NCI-H2196 treated with DMSO at 0.1 percent for 48 hours (cell line): ENCODE data around the gene DOCK2.
"Not testable (repeated sequence)": the region's sequence is repeated elsewhere in the genome, so short reads cannot be mapped to it uniquely, and the experiment has no call there.

Experiments used
- DNase-seq: peaks from one replicate; lab custom pipeline; 2025; ENCODE audit not compliant: unreplicated experiment; lab: John Stamatoyannopoulos, UW

Gene DOCK2

DNA sequence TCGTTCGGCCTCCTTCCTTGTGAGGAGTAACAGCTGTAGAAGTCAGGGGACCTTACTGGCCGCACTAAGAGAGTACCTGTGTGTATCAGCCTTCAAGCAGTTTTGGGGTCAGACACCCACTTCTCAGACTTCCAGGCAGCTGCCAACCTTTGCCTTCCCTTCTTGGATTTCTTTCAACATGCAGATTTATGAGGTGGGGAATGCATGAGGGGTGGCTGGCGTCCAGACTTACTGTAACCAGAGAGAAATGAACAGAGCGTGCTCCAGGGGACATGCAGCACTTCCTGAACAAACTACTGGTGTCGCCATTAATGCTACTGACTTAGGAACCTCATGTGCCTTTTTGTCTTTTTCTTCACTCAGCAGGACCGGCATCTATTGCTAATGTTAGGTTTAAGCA lies 296.5 kb downstream of the DOCK2 start:
- DNase-seq, result no peak

- no peak for DNase-seq
Observed at GRCh38 chr5:169934990-169935389, 297.9 kb downstream of the DOCK2 start.

- DNase-seq, result no peak
Observed at GRCh38 chr5:169935762-169936161, 298.7 kb downstream of the DOCK2 start.

DNA sequence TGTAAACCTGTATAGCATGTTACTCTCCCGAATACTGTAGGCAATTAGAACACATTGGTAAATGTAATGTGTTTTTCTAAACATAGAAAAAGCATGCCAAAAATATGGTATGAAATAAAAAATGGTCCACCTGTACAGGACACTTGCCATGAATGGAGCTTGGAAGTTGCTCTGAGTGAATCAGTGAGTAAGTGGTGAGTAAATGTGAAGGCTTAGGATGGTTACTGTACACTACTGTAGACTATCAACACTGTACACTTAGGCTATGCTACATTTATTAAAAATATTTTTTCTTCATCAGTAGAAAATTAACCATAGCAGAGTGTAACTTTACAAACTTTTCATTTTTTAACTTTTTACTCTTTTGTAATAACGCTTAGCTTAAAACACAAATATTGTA lies 301.4 kb downstream of the DOCK2 start:
- no peak for DNase-seq

GRCh38 chr5:169939731-169940130 lies 302.7 kb downstream of the DOCK2 start:
- DNase-seq, result no peak

- no peak for DNase-seq
Observed at GRCh38 chr5:169941542-169941941, 304.5 kb downstream of the DOCK2 start.

GRCh38 chr5:169942181-169942580 lies 305.1 kb downstream of the DOCK2 start:
- no peak for DNase-seq

GRCh38 chr5:169943026-169943425 lies 306.0 kb downstream of the DOCK2 start:
- DNase-seq, result no peak

DNA sequence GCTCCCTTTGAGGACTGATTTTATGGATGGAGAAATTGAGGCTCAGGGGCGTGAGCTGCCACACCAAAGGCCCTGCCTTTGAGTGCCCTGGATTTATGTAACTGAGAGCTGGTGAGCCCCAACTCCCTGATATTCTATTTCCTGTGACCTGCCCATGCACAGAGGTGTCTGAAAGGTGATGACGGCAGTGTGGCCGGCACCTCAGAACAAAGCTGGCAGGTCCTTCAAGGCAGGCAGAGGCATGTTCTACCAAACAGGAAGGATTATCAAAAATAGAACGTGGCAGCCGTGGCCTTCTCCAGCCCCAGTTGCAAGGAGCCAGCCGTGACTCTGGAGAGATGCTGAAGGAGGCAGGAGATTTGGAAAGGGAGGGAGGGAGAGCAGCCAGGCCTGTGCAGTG lies 307.0 kb downstream of the DOCK2 start:
- DNase-seq, result no peak

DNA sequence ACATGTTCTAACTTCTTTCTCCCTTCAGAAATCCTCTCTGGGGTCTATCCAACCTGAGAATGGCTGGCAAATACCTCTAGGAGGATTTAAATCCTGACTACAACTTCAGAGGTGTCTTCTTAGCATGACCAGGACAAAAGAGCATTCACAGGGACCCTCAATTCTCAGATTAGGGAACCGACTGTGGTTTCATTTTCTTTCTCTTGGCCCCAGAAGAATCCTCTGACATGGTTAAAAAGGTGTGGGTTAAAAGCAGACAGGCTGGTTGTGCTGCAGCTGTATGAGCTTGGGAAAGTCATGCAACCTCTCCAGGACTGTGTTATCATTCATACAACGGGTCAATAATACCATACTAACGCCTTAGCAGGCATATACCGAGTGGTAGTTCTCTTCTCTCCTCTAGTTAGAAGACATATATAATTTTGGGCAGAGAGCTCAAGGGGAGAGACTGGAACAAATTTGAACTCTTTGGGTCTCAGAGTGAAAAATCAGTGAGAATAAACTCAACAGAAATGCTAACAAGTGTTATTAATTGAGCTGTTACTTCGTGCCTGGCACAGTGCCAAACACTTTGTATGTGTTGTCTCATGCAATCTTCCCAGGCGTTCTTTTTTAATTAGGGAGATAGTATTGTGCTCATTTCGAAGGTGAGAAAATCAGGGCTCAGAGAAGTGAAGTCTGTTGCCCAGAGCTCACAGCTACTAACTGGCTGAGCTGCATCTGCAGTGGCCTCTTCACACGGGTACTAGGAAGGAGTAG lies 308.0 kb downstream of the DOCK2 start:
- DNase-seq, result no peak

GRCh38 chr5:169945831-169946261 lies 308.8 kb downstream of the DOCK2 start:
- DNase-seq, result no peak

DNA sequence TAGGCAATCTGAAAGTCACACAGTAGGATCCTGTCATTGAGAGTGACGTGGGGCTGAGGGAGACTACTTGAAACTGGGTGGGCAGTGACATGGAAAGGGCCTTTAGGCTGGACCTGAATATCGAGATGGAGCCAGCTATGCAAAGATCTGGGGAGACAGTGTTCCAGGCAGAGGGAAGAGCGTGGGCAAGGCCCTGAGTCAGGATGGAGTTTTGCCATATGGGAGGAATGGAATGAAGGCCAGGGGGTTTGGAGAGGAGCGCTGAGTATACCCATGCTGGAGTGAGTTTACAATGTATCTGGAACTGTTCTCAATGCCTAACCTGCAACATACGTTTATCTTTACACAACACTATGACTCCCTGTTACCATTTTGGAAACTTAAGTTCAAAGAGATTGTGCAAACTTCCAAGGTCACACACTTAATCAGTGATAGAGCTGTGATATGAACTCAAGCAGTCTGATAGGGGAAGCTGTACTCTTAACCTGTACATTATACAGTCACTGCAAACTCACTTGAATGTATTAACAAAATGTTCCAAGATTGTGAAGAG lies 309.7 kb downstream of the DOCK2 start:
- no peak for DNase-seq

GRCh38 chr5:169950333-169950732 lies 313.3 kb downstream of the DOCK2 start:
- no peak for DNase-seq

- not testable (repeated sequence) for DNase-seq
Observed at GRCh38 chr5:169953196-169953595, 316.1 kb downstream of the DOCK2 start.

DNA sequence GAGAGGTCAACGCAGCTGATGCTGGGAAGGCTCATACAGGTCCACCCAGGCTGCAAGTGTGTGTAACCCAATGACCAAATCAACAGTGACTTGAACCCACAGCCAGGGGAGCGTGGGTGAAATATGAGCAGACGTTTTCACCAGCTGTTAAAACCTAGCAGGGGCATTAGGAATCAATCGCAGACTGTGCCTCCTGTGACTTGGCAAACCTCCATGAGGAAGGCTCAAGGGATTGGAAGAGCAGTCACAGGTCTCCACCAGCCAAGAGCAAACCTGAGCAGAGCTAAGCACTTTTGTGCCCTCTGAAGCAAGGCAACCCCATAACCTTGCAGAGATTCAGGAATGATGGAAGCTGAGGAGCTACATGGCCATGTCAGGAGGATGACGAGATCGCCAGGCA lies 317.7 kb downstream of the DOCK2 start:
- no peak for DNase-seq

DNA sequence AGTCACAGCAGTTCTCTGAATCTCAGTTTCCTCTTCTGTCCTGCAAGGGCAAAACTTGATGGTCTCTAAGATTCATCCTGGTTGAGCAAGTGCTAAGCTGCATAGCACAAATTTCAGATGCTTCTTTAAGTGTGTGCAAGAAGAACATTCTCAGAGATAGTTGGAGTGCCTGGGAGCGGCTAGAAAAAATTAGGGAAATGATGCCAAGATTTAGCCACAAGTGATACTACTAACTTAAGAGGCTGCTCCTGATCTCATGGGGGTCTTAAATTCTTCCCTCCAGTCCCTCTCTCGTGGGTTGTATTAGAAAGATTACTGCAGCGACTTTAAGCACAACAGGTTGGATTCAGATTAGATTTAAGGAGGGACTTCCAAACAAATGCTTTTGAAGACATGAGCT lies 319.1 kb downstream of the DOCK2 start:
- DNase-seq, result no peak

GRCh38 chr5:169956756-169957155 lies 319.7 kb downstream of the DOCK2 start:
- no peak for DNase-seq

- DNase-seq, result no peak
Observed at GRCh38 chr5:169958278-169958677, 321.2 kb downstream of the DOCK2 start.

GRCh38 chr5:169960659-169961058 lies 323.6 kb downstream of the DOCK2 start:
- no peak for DNase-seq

GRCh38 chr5:169964246-169964645 lies 327.2 kb downstream of the DOCK2 start:
- no peak for DNase-seq

DNA sequence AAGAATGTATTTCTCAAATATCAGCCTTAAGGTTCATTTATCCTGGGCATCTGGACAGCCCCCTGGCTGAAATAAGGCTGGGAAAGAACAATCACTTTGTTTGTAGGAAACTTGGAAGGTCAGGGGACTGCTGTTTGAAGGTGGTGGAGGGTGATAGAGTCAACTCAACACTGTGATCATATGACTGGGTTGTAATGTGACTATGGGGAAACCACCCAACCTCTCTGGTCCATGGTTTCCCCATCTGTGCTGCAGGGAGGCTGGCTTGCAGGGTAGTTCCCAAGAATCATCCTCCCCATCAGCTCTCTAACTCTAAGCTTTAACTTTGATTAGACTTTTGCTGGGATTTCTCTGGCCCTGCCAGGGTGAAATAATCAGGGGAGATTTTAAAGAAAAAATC lies 333.3 kb downstream of the DOCK2 start:
- DNase-seq, result no peak

GRCh38 chr5:169970911-169971765 lies 334.1 kb downstream of the DOCK2 start:
- no peak for DNase-seq
